IgD-negative memory B cell (primary cell): ENCODE data around the gene FANCC. TPM values are rescaled to one million over a fixed set of nuclear protein-coding genes. Genes with fewer than 3 reads are reported as not detected.

Experiments
- H3K27ac Mint-ChIP-seq, 3 donors: one replicate each; pipeline ENCODE4 v1.8.0; 2020 to 2022; ENCODE audit warnings: mild to moderate bottlenecking in 3 of 3, mixed read lengths in 3 of 3, moderate library complexity in 1 of 3
- H3K27me3 Mint-ChIP-seq: one replicate; pipeline ENCODE4 v1.8.0; 2021; ENCODE audit warnings: mixed read lengths
- H3K36me3 Mint-ChIP-seq: one replicate; pipeline ENCODE4 v1.8.0; 2020; ENCODE audit warnings: mild to moderate bottlenecking, mixed read lengths
- H3K4me1 Mint-ChIP-seq, 3 donors: one replicate each; pipeline ENCODE4 v1.8.0; 2020 to 2022; ENCODE audit warnings: mixed read lengths in 3 of 3, mild to moderate bottlenecking in 1 of 3
- H3K4me3 Mint-ChIP-seq, 4 donors: one replicate each; pipeline ENCODE4 v1.8.0; 2020 to 2022; ENCODE audit warnings: mild to moderate bottlenecking in 4 of 4, mixed read lengths in 4 of 4, moderate library complexity in 3 of 4
- H3K9me3 Mint-ChIP-seq, 3 donors: one replicate each; pipeline ENCODE4 v1.8.0; 2020 to 2021; ENCODE audit warnings: mixed read lengths in 3 of 3, mild to moderate bottlenecking in 1 of 3
- polyA plus RNA-seq: library from polyadenylated mRNA; unstranded; fragments of 300-500 nt; fragmentation: Illumina TruSeq; gene quantifications from one replicate; pipeline ENCODE4 v1.2.3, GENCODE V29; 2021

Gene FANCC
- polyA plus RNA-seq, 1 donor from 2014 or later, result 1.5 TPM

DNA sequence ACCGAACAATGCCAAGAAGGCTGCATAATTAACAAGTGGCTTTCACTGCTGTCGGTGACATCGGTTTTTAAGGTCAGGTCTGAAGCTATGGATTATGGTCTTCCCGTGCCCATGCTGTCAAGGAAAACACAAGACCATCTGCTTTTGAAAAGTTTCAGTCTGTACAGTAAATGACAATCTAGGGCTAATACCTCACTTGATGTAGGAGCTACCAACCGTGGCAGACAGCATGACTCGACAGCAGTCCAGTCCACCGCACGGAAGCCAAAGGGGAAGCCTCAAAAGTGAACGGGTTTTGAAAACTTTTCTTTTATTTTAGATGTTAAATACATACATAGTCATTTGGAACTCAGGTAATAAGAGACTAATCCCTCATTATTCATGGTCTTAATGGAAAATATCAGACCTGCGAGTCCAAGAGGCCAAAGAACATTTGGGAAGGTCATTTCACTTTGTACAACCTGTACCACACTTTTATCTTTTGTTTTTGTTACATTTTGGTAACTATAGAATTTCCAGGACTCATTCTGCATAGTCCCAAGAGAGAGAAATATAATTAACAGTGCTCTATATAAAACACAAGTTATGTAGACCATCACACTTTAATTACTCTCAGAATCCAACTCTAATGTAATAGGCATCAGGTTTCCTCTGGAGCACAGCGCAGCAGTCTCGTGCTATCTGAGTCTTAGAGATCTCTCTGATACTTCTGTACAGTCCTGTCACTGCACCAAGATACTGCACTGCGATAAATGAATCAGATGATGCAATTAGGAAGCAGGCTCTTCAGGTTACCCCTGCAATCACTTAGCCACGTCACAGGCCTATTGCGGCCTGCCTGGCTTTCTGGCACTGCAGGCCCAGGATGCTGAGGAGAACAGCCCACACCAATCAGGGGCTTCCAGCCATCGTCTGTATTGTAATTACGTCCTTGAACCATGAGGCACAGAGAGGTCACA is 184.9 kb downstream of the FANCC start:
- Mint-ChIP-seq H3K4me1 (no peaks in the 10 kb centered on the region), H3K9me3 (no peaks in the 10 kb centered on the region), H3K27me3 (no peaks in the 10 kb centered on the region), H3K27ac (no peak overlapping the region), H3K4me3 (no peak overlapping the region), H3K36me3 (peaks cover 5% of the 10 kb centered on the region)

DNA sequence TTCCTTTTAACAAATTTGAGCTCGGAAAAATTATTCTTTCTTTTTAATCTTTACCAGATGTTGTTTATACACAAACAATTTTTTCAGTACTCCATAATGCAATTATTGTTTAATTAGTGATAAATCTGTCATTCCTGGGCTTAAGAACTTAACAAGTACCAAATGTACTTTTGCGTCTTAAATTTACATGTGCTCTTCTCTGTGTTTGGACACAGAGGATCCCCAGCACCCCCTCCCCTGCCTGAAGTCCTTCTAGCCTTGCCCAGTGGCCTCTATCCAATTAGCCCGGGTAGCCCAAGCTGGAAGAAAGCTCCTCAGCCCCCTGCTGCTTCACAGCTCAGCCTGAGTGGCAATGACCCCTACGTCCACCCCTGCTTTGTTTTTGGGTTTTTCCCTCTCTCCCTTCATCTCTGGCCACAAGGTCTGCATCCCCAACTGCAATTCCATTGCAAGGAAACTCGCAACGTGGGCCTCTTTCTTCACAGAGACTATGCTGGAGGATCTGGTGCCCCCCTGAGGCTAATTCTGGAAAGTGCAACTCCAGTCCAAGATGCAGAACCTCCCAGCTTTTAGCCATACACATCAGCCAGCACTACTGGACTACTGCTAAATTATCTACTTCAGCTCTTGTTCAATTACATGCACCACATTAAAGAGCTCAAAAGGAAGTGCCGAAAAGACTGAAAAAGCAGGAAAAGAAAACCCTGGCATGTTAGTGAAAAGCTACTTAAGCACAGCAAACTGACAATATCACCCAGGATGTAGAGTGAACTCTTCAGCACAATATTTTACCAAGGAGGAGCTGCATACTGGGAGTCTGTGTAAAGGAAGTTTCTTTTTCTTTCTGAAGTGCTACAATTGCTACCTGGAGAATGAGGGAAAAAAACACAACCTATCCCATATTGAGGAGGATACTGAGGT is 186.2 kb downstream of the FANCC start:
- Mint-ChIP-seq H3K4me3 (no peak overlapping the region), H3K27ac (no peak overlapping the region), H3K36me3 (no peaks in the 10 kb centered on the region)

DNA sequence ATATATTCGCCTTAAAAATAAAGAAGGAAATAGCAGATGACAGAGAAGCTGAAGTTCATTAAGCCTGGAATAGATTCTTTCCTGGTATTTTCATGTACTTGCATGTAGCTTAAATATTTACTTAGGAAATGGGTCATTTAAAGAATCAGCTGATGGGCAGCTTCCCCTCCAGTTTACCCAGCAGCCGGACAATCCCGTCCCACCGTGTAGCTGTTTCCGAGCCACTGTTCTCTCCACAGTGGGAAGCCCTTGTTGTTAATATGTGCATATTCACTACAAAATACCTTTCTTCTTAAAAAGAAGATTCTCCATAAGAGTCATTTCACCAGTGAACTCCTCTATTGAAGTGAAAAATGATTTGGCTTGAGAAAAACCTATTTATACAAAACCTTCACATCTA is 187.0 kb downstream of the FANCC start:
- H3K27me3 Mint-ChIP-seq, result no peaks in the 10 kb centered on the region
- no peaks in the 10 kb centered on the region for H3K9me3 Mint-ChIP-seq
- peak overlapping the region in 1 of 3 donors; percentile 45 for H3K27ac Mint-ChIP-seq
- no peaks in the 10 kb centered on the region for H3K36me3 Mint-ChIP-seq
- H3K4me1 Mint-ChIP-seq, result no peaks in the 10 kb centered on the region
- no peak overlapping the region for H3K4me3 Mint-ChIP-seq

More for the DNA sequence above, 186.2 kb downstream of the FANCC start:
- no peaks in the 10 kb centered on the region for H3K9me3 Mint-ChIP-seq
- H3K27me3 Mint-ChIP-seq, result no peaks in the 10 kb centered on the region
- H3K4me1 Mint-ChIP-seq, result no peaks in the 10 kb centered on the region

DNA sequence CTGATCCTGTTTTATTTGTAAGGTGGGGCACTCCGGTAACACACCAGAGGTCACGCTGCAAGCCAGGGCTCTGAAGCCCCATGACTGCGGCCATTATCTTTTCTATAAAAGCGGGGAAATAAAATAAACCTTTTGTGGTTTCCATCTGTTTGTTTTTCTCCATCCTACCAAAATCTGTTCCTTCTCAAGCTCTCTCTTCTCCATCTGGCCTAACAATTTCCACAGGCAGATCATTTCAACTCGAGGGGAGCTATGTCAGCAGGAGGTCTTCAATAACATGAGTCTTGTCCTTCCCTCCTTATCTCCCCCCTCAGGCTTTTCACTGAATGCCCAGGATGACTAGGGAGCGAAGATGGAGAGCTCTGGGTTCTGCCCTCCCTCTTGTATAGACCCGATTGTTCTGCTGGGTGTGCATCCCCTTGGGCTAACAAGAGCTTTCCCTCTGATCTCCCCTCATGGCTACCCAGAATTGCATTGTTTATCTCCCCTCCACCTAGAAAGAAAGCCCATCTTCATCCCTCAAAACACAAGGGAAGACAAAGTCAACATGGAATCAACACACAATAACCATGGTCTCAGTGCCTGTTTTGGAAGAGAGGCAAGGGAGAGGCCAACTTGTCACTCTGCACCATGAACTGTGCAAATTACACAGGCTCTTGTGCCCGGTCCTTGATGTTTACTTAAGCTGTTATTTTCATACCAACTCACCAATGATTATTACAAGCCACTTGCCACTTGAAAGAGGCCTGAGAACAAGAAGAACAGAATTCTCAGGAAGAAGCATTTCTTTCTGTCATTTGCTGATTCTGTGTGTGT is 187.8 kb downstream of the FANCC start:
- H3K36me3 Mint-ChIP-seq, result peaks cover under 1% of the 10 kb centered on the region
- H3K4me1 Mint-ChIP-seq, result no peaks in the 10 kb centered on the region
- no peaks in the 10 kb centered on the region for H3K9me3 Mint-ChIP-seq
- no peak overlapping the region for H3K4me3 Mint-ChIP-seq
- peak overlapping the region in 1 of 3 donors; percentile 45 for H3K27ac Mint-ChIP-seq
- no peaks in the 10 kb centered on the region for H3K27me3 Mint-ChIP-seq

DNA sequence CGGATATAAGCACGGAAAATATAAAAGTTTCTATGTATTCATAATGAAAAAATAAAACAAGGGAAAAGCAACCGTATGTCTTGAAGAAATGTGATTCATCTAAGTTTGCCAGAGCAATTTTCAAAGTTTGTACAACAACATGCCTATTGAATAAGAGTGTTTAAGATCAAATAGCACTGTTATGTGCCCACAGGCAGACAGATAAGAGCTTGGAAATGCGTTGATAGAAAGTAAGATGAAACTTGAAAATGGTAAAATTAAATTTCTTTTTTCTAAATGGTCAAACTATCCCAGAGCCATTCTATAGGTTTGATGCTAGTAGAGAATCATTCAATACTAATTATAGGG is 189.4 kb downstream of the FANCC start:
- peak overlapping the region in 1 of 3 donors; percentile 10 for H3K27ac Mint-ChIP-seq
- H3K36me3 Mint-ChIP-seq, result peaks cover 4% of the 10 kb centered on the region
- H3K9me3 Mint-ChIP-seq, result no peaks in the 10 kb centered on the region
- no peaks in the 10 kb centered on the region for H3K4me1 Mint-ChIP-seq
- H3K27me3 Mint-ChIP-seq, result no peaks in the 10 kb centered on the region
- no peak overlapping the region for H3K4me3 Mint-ChIP-seq

DNA sequence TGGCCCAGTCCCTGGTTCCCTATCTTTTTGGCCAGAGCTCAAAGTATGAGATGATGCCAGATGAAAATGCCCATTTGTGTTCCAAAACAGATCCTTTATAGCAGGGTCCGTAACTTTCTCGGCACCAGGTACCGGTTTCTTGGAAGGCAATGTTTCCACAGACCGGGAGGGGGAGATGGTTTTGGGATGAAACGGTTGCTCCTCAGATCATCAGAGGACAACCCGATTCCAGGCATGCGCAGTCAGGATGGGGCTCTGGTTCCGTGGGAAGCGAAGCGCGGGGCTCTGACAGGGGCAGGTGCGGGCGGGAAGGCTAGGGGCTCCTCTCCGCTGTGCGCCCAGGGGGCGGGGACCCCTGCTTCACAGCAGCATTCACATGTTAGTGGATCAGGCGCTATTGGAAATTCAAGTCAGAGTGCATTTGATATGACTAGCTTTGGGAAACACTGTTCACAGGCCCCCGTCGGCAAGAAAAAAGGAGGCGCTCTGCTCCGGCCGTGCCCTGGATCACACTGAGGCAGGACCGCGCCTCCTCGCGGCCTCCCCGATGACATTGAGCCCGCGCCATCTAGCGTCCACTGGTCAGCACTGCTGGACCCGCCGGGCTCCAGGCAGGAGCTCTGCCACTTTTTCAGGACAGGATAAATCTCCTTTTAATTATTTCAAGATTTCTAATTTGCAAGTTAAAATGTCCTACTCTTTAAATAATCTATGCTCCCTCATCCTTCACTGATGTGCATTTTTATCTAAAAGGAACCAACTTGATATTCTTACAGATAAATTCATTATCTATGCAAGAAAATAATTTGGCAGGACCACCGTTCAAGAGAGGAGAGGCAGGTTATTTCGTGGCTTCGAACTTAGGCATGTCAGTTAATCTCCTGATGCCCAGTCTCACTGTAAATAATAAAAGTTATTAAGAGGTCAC is 190.0 kb downstream of the FANCC start:
- no peaks in the 10 kb centered on the region for H3K4me1 Mint-ChIP-seq
- no peaks in the 10 kb centered on the region for H3K27me3 Mint-ChIP-seq
- no peak overlapping the region for H3K27ac Mint-ChIP-seq
- H3K36me3 Mint-ChIP-seq, result peaks cover 4% of the 10 kb centered on the region
- H3K9me3 Mint-ChIP-seq, result no peaks in the 10 kb centered on the region
- H3K4me3 Mint-ChIP-seq, result peak overlapping the region in 1 of 4 donors; percentile 45

DNA sequence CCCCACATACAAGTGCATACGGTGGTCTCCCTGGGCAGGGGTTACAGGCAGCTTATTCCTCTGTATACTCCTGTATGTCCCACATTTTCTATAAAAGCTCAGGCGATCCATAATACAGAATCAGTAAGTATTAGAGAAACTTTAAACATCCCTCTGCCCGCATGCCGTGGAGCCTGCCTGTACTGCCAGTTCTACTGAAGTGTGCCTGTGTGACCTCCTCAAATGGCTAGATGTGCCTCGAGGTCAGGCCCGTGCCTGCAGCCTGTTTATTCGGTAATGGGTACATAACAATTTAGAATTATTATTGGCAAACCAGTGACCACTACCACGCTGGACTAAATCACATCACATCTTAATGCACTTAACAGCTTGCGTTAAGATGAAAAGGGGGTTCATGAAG is 190.8 kb downstream of the FANCC start:
- Mint-ChIP-seq H3K4me1 (no peaks in the 10 kb centered on the region), H3K36me3 (peaks cover 6% of the 10 kb centered on the region), H3K4me3 (peak overlapping the region in 1 of 4 donors; percentile 68), H3K27ac (no peak overlapping the region), H3K9me3 (no peaks in the 10 kb centered on the region), H3K27me3 (no peaks in the 10 kb centered on the region)

DNA sequence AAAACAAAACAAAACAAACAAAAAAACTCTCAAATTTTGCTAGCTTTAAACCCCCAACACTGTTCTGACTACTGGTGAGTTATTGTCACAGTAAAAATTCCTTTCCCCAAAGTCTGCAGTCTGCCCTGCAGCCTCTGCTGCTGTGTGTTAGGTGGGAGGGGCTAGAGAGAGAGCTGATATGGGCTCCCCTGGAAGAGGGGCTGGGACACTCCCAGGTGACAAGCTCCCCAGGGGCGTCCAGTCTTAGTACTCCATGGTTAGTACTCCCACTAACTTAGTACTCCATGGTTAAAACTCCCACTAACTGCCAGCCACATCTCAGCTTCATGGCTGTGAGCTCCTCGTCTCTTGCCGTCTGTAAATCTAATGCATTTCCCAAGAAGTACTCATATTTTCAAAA is 191.9 kb downstream of the FANCC start:
- no peaks in the 10 kb centered on the region for H3K4me1 Mint-ChIP-seq
- H3K36me3 Mint-ChIP-seq, result peaks cover 6% of the 10 kb centered on the region
- H3K27ac Mint-ChIP-seq, result no peak overlapping the region
- H3K9me3 Mint-ChIP-seq, result no peaks in the 10 kb centered on the region
- H3K4me3 Mint-ChIP-seq, result no peak overlapping the region
- no peaks in the 10 kb centered on the region for H3K27me3 Mint-ChIP-seq

DNA sequence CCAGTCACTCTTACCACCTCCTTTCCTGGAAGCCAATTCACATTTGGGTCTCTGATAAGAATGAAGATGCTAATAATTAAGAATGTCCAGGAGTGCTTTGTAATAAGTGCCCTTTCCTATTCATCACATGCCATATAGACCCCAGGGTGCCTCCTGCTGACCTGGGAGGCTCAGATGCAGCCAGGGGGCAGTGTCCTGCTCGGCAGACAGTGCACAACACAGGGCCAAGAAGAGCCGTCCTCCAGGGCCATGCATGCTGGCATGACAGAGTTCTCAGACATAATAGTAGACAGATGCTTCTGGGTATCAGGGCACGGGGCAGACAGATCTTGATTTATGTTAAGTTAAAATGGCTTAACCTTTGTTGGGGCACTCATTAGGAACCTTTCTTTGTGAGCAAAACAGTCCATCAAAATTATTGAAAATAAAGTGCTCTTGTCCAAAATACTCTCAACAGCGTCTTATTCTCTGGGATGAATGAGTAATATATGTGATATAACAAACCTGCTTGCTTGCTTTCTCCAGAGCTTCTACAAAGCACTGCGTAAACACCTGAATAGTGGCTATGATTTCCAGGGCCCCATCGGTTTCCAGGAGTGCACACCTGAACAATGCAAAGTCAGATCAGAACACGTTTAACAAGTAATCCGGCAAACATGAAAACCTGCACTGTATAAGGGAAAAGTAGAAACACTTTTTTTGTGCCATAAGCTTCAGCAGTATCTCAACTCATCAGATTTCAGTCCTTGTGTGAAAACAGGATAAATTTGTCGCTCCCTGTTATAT is 192.7 kb downstream of the FANCC start:
- no peaks in the 10 kb centered on the region for H3K4me1 Mint-ChIP-seq
- H3K9me3 Mint-ChIP-seq, result no peaks in the 10 kb centered on the region

DNA sequence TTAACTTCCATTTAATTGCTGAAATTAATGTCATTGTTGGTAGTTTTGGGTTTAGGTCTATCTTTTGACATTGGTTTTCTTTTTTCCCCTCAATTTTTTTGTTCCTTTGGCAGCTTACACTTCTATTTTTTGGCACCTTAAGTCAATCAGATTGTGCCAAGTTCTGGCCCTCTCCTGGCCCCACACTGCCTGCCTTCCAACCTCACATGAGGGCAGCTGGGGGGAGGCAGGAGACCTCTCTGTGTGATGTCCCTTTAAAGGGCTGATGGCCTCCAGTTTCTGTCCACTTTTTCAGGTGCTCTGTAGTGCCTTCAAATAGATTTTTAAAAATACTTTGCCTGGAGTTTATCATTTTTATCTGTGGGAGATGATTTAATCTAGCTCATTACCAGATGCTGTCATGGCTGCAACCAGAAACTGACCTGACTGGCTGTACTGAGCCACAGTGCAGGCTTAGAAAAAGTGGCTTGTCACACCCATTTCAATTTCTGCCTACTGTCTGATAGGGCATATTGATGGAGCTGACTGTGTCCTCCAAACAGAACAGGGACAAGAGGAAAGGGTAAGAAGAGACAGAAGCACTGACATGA is 196.6 kb downstream of the FANCC start:
- no peak overlapping the region for H3K4me3 Mint-ChIP-seq
- no peak overlapping the region for H3K27ac Mint-ChIP-seq
- H3K36me3 Mint-ChIP-seq, result peaks cover 7% of the 10 kb centered on the region
- no peaks in the 10 kb centered on the region for H3K9me3 Mint-ChIP-seq
- H3K4me1 Mint-ChIP-seq, result no peaks in the 10 kb centered on the region
- no peaks in the 10 kb centered on the region for H3K27me3 Mint-ChIP-seq

More for the DNA sequence above, 192.7 kb downstream of the FANCC start:
- Mint-ChIP-seq H3K4me3 (no peak overlapping the region), H3K27ac (no peak overlapping the region), H3K36me3 (peaks cover 6% of the 10 kb centered on the region), H3K27me3 (no peaks in the 10 kb centered on the region)

DNA sequence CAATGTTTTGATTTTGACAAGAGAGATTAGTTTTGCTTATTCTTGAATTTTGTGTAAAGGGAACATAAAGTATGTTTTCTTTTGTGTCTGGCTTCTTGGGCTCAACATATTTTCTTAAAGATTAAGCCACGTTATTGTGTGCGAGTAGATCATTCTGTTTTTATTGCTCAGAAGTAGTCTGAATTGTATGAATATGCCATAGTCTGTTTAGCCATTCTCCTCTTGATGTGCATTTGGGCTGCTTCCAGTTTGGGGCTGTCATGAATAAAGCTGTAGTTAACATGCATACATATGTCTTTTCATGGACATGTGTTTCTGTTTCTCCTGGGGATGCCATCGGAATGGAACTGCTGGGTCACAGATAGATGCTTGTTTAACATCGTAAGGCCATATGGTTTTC is 198.9 kb downstream of the FANCC start:
- Mint-ChIP-seq H3K9me3 (no peaks in the 10 kb centered on the region), H3K36me3 (peaks cover 7% of the 10 kb centered on the region), H3K4me3 (no peak overlapping the region), H3K27me3 (no peaks in the 10 kb centered on the region), H3K27ac (no peak overlapping the region), H3K4me1 (no peaks in the 10 kb centered on the region)

DNA sequence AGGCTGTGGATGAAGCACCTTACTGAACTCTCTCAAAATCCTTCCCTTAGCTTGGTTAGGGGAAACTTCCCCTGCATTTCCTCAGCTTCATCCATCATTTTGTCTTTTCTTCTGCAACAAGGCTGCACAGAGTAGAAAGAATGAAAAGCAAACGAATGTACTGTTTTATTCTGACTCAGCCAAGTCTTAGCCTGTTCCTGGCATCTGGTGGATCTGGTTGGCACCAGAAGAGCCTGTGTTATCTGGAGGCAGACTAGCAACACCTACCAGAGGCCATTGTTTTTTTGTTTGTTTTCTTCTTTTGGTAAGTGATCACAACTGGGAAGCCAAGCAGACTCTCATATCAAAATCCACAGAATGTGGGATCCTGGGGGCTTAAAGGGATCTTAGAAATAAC is 200.7 kb downstream of the FANCC start:
- no peaks in the 10 kb centered on the region for H3K4me1 Mint-ChIP-seq
- H3K27me3 Mint-ChIP-seq, result no peaks in the 10 kb centered on the region
- H3K27ac Mint-ChIP-seq, result no peak overlapping the region
- H3K9me3 Mint-ChIP-seq, result no peaks in the 10 kb centered on the region
- H3K4me3 Mint-ChIP-seq, result no peak overlapping the region
- H3K36me3 Mint-ChIP-seq, result peaks cover 5% of the 10 kb centered on the region
